HG03469 (cell line): ENCODE data around the gene TTN.
A peak's percentile ranks its signal among the peaks of the same experiment; 100 is the strongest.

Experiments
- ATAC-seq: cut with Tn5 transposase; IDR thresholded peaks from one replicate; pipeline ENCODE4 v1.9.1; 2021; ENCODE audit warnings: mild to moderate bottlenecking, moderate library complexity, moderate number of reproducible peaks; ENCODE audit not compliant: unreplicated experiment

The TTN gene

DNA sequence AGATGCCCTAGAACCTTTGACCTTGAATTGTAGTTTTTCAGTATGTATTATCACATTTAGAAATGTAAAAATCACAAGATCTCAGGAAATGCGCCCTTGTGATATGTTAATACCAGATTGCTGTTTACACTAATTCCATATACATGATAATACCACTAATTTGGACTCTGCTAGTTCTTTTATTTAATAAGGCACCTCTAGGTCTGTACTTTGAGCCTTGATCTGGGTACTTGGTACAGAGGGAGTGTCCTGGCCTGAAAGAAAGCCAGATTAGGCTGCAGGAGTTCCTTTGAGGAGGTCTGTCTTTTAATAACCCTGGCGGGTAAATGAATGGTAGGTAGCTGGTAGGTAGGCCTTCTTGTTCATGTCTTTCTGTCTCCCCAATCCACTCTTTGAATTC is 300.7 kb downstream of the TTN start:
- no peak for ATAC-seq

DNA sequence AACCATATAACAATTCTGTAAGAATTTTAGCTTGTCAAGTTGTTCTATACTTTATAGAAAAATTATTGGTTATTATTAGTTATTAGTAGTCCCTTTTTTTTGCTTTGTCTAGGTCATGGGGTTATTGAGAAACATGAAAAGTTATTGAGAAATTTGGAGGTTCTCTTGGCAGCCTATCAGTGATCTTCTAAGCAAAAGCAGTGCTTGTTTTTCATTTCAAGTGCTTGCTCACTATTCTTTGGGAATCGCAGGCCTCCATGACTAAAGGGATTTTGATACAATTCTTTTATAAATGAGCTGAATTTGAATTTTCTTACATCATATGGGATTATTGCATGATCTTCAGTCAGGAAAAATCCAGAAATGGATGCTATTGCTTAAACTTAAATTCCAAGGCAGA is 301.1 kb downstream of the TTN start:
- ATAC-seq, result no peak

DNA sequence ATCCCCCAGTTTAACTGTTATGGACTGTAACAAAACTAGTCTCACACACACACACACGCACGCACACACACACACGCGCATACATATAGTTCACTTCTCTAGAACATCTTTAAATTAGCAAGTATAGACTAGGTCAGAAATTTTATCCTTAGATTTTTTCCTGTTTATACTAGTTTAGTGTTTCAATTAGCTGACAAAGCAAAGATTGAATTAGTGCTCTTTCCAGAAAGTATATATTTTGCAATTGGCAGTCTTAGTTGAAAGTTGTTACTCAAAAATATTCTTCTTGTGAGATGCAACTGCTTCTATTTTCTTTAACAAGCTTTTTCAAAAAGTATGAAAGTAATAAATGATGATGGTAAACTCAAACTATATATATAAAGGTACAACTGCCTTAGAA is 304.5 kb downstream of the TTN start:
- ATAC-seq, result no peak

DNA sequence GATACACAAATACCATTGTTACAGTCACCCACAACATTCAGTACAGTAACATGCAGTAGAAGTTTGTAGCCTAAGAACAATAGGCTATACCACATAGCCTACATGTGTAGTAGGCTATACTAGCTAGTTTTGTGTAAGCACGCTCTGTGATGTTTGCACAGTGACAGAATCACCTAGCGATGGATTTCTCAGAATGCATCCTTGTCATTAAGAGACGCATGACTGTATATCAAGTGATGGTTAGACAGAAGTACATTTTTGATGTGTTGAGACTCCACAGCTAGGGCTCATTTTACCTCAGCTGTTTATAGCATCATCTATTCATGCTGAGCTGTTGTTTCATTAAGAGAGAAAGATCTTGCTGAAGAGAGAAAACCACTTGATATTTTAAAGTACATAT is 307.6 kb downstream of the TTN start:
- ATAC-seq, result no peak

GRCh38 chr2:178498137-178498536 is 309.1 kb downstream of the TTN start:
- peak; percentile 70 for ATAC-seq

DNA sequence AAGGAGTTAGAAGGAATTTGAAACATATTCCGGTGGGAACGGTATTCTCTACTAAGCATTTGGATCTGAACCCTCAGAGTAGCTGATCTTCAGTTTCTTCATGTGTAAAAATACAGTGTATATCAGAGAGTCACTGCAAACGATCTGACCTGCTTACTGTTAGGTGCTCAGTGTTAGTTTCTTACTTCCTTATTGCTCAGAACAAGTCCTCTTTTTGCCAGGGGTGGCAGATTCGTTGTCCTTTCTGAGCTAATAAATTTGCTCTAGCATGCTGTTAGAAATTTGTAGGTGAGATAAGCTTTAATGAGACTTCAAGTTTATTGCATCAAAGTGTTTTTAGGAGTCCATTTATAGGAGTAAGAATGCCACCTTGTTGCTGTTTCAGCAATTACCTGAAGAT is 311.2 kb downstream of the TTN start:
- ATAC-seq, result no peak

GRCh38 chr2:178491612-178492011 is 315.6 kb downstream of the TTN start:
- ATAC-seq, result no peak

DNA sequence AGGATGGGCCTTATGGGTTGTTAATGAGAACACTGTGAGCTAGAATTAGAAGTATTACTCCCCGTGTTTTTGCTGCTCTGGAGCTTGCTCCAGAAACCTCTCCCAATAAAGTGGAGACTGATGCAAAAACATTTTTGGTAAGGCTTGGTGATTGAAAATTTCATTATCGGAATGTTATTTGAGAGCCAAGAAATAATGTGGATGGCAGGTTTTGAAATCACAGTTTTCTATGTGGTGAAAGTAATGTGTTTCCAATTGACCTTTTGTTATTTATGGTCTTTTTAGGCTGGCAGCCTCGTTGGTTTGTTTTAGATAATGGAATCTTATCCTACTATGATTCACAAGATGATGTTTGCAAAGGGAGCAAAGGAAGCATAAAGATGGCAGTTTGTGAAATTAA is 321.9 kb downstream of the TTN start:
- no peak for ATAC-seq

- no peak for ATAC-seq
Observed at GRCh38 chr2:178484245-178485041, 322.8 kb downstream of the TTN start.

GRCh38 chr2:178482437-178482836 is 324.8 kb downstream of the TTN start:
- ATAC-seq, result peak; percentile 38

GRCh38 chr2:178480227-178481181 is 326.7 kb downstream of the TTN start, which contains the start of gene PLEKHA3:
TSS of gene PLEKHA3 (plus strand) at chr2:178480457. CDS start at chr2:178480870, 413 bp downstream.
- peak; percentile 43 for ATAC-seq

DNA sequence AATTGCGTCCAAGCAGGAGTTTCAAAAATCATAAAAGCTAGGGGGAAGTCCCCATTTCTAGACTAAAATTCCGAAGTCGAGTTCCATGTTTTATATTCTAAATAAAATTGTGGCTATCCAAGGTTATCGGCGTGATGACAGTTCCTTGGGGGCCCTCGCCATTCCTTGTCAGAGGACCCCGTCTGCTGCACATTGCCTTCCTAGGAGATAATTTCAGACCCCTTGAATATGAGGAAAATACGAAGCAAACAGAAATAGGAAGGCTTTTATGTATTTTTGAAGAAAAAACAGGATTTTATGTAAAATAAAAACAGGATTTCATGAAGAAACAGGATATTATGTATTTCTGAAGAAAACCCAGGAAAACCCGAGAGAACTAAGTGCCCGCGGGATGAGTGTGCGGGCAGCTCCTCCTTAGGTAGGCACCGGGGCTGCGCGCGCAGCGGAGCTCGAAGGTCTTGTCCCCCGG is 327.4 kb downstream of the TTN start:
- no peak for ATAC-seq

DNA sequence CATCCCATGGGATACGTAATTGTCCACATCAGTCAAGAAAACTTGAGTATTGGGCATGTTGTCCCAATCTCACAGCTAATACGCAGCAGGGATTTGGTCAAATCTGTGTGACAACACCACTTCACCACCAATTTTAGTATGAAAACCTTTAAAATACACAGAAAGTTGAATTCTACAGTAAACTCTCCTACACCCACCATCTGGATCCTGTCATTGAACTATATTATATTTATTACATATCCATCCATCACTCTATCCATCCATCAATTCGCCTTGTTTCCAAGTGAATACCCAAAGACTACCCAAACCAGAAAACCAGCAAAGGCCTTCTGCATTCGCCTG is 328.0 kb downstream of the TTN start:
- ATAC-seq, result no peak

DNA sequence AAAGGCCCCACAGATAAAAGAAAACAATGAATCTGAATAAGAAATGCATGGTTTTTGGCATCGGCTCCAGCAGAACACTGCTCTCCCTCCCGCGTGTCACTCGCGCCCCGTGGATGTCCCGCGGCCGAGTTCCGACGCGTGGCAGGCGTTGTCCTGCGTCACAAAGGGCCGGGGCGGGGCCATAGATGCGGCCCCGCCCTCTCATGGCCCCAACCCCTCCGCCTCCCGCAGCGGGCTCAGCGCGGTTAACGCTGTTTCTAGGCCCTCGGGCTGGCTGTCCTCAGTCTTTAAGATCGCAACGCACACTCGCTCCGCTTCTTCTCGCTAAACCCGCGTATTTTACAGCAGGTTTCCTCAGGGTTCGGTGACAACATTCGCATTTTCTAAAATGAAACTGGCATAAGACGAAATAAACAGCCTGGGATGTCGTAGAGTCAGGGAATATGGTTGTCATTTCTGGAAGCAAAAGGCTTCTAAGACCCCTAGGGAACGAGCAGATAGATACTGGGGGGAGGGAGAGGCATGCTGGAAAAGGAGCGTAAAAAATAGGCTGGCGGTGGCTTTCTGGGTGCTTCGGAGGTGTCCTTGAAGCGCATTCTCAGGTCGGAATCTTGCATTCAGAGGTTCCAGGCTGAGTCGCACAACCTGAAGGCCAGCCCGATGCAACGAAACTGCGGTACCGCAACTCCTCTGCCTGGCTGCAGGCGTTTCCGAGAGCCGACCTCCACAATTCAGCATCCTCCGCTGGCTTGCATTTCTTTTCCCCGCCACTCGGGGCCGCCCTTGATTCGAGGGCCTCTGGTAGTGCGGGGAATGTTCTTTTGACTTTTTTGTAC is 328.6 kb downstream of the TTN start, which contains the start of gene FKBP7:
FKBP7 (minus strand) TSS at position 162 of the 836 bp plus-strand sequence; CDS start at position 61, 101 bp downstream.
- no peak for ATAC-seq

- no peak for ATAC-seq
Observed at GRCh38 chr2:178478130-178478438, 329.1 kb downstream of the TTN start.

DNA sequence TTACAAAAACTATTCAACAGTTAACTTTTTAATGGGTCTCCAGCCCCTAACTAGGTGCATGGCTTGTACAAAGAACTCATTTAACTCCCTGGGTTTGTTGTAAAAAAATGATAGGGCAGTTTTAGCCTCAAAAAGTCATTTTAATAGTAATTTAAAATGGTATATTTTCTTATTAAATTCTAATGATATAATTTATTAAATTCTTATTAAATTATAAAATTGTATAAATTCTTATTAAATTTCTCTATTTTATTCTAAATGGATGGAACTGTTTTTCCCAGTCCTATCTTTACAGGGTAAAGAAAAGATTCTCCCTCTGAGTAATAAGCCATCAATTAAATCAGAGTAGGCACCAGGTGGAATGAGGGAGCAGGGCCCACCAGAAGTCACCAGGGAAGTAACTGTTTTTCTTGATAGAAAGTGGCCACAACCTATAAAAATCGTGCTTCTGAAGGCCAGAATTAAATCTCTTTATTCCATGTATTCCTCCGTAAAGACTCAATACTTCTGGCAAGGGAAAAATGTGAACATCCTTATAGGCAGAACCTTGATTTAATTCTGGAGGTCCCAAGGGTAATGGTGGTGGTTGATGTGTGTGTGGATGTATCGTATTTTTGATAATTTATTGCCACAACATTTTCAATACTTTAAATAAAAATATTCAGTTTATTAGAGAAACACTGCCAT is 329.6 kb downstream of the TTN start:
- ATAC-seq, result no peak

DNA sequence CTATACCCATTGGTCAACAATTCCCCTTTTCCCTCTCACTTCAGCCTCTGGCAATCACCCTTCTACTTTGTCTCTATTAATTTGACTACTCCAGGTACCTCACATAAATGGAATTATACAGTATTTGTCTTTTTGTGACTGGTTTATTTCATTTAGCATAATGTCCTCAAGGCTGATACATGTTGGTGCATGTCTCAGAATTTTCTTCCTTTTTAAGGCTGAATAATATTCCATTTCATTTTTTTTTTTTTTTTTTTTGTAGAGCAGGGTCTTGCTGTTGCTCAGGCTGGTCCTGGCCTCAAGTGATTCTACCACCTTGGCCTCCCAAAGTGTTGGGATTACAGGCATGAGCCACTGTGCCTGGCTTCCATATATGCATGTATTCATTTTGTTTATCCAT is 330.7 kb downstream of the TTN start:
- no peak for ATAC-seq
